Omental fat pad (tissue), 4 donors: ENCODE data around the gene PPP1R14C. TPM values are rescaled to one million over a fixed set of nuclear protein-coding genes. Genes with fewer than 3 reads are reported as not detected.

Experiments
- ATAC-seq: fragments of 150-250 bp; one replicate; pipeline ENCODE4 v1.9.1; 2016; ENCODE audit warnings: mild to moderate bottlenecking, moderate library complexity; ENCODE audit not compliant: low FRiP score
- DNase-seq: peaks from one replicate; pipeline ENCODE4 v3.0.0-alpha.2; 2019; ENCODE audit warnings: low spot score
- CTCF ChIP-seq, 3 donors: fragments of 450-650 bp; IDR thresholded peaks; one replicate each; pipeline ENCODE4 v1.5.1; 2016 to 2017; ENCODE audit warnings: antibody characterized with exemption in 3 of 3, mild to moderate bottlenecking in 3 of 3, moderate library complexity in 2 of 3
- total RNA-seq, 4 donors: library from RNA; depleted of rRNA; stranded (reverse); fragments of >200 nt; gene quantifications; one replicate each; pipeline ENCODE4 v1.1.0, GENCODE V29; 2016

PPP1R14C gene
- total RNA-seq, 4 donors from 2014 or later: 0.31 to 1.1 TPM; not detected in 2

- no peak for DNase-seq
- no peak for TF ChIP-seq CTCF (IDR thresholded peaks at IDR 0.05)
- no peak for ATAC-seq
Observed at GRCh38 chr6:150251566-150252186, 108.8 kb downstream of the PPP1R14C start.

- DNase-seq (no peak), ATAC-seq (no peak)
- TF ChIP-seq CTCF (IDR thresholded peaks at IDR 0.05): no peak
Observed at GRCh38 chr6:150252714-150253444, 110.0 kb downstream of the PPP1R14C start.

GRCh38 chr6:150253489-150253888 lies 110.6 kb downstream of the PPP1R14C start:
- TF ChIP-seq CTCF (IDR thresholded peaks at IDR 0.05): no peak
- DNase-seq: no peak
- ATAC-seq: no peak

- DNase-seq (no peak), ATAC-seq (no peak)
- TF ChIP-seq CTCF (IDR thresholded peaks at IDR 0.05): no peak
Observed at GRCh38 chr6:150254770-150255169, 111.9 kb downstream of the PPP1R14C start.

GRCh38 chr6:150255840-150256239 lies 113.0 kb downstream of the PPP1R14C start:
- no peak for TF ChIP-seq CTCF (IDR thresholded peaks at IDR 0.05)
- DNase-seq: no peak

GRCh38 chr6:150256618-150257272 lies 113.9 kb downstream of the PPP1R14C start:
- ATAC-seq (peak; percentile 82), DNase-seq (no peak)
- TF ChIP-seq CTCF (IDR thresholded peaks at IDR 0.05): no peak

More at GRCh38 chr6:150255840-150256239, 113.0 kb downstream of the PPP1R14C start:
- ATAC-seq: no peak
